NCI-H446 treated with DMSO at 0.1 percent for 48 hours (cell line): ENCODE measurements around the gene PRPF8.
"Not testable (repeated sequence)": the region's sequence is repeated elsewhere in the genome, so short reads cannot be mapped to it uniquely, and the experiment has no call there.

ENCODE experiments used
- DNase-seq: peaks from one replicate; lab custom pipeline; 2025; lab: John Stamatoyannopoulos, UW

Gene PRPF8

GRCh38 chr17:1684378-1685189 is at the start of gene PRPF8:
PRPF8 (minus strand) TSS chr17:1684867; CDS start chr17:1684571, 296 bp downstream.
- peak; percentile 90 for DNase-seq

GRCh38 chr17:1733759-1734158 is 49.1 kb upstream of the PRPF8 start:
- DNase-seq: no peak

- no peak for DNase-seq
Measured at GRCh38 chr17:1732833-1733321, 48.2 kb upstream of the PRPF8 start.

GRCh38 chr17:1732241-1732832 is 47.7 kb upstream of the PRPF8 start:
- no peak for DNase-seq

DNA sequence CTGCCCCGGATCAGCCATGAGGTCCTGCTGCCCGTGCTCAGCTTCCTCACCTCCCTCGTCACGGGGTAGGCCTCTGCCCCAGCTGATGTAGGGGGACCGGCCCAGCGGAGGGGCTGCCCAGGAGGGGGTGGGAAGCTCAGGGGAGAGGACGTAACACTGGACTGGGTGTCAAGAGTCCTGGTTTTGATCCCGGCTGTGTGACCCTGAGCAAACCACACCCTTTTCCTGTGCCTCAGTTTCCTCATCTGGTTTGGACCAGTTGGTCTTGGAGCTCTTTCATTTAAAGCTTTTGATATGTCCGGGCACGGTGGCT is 46.5 kb upstream of the PRPF8 start:
- no peak for DNase-seq

DNA sequence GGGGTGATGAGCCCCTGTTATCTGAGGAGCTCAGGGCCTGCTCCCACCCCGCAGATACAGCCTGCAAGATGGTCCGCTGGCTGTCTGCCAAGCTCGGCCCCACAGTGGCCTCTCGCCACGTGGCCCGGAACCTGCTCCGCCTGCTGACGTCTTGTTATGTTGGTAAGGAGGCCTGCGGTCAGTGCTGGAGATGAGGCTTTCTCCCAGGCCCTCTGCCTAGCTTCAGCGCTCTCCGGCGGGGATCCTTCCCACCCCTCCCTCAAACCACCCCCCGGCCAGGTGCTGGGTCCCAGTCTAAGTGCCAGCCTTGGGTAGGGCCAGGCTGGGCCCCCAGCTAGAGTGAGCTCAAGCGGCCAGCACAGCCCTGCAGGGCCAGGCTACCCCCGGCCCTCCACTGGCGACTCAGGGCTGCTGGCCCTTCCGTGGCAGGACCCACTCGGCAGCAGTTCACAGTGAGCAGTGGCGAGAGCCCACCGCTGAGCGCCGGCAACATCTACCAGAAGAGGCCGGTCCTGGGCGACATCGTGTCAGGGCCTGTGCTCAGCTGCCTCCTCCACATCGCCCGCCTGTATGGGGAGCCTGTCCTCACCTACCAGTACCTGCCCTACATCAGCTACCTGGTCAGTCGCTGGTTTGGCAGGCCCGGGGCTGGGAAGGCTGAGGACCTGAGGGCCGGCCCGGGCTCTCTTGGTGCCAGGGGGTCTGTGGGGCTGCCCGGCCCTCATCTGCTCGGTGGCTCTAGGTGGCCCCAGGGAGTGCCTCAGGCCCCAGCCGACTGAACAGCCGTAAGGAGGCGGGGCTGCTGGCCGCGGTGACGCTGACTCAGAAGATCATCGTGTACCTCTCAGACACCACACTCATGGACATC is 45.9 kb upstream of the PRPF8 start:
- DNase-seq: no peak

DNA sequence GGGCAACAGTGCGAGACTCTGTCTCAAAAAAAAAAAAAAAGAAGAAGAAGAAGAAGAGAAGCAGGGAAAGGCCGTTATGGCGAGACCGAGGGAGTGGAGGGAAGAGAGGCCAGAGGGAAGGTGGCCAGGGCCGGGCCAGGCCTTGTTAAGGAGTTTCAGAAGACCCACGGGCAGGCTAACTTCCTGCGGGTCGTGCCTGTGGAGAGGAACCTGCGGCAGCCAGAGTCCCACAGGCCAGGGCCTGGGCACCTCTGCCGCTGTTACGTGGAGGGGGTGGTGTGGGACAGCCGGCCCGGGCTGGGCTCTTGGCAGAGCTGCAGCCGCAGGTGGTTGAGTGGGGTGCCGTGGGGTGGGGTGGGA is 45.3 kb upstream of the PRPF8 start:
- DNase-seq: no peak

DNA sequence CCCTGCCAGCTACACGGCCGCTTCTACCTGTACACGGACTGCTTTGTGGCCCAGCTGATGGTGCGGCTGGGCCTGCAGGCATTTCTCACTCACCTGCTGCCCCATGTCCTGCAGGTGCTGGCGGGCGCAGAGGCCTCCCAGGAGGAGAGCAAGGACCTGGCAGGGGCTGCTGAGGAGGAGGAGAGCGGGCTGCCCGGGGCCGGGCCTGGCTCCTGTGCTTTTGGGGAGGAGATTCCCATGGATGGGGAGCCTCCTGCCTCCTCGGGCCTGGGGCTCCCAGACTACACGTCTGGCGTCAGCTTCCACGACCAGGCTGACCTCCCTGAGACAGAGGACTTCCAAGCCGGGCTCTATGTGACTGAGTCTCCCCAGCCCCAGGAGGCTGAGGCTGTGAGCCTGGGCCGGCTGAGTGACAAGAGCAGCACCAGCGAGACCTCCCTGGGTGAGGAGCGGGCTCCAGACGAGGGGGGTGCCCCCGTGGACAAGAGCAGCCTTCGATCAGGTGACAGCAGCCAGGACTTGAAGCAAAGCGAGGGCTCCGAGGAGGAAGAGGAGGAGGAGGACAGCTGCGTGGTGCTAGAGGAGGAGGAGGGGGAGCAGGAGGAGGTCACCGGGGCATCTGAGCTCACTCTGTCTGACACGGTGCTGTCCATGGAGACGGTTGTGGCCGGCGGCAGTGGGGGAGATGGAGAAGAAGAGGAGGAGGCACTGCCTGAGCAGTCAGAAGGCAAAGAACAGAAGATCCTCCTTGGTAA is 43.4 kb upstream of the PRPF8 start:
- DNase-seq: no peak

DNA sequence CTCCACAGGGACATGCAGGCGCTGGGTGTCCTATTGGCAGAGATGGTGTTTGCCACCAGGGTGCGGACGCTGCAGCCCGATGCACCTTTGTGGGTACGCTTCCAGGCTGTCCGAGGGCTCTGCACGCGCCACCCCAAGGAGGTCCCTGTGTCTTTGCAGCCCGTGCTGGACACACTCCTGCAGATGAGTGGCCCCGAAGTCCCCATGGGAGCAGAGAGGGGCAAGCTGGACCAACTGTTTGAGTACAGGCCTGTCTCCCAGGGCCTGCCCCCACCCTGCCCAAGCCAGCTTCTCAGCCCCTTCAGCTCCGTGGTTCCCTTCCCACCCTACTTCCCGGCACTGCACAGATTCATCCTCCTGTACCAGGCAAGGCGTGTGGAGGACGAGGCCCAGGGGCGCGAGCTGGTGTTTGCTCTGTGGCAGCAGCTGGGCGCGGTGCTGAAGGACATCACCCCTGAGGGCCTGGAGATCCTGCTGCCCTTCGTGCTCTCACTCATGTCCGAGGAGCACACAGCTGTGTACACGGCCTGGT is 42.7 kb upstream of the PRPF8 start:
- DNase-seq: no peak

GRCh38 chr17:1726626-1727257 is 42.1 kb upstream of the PRPF8 start:
- no peak for DNase-seq

GRCh38 chr17:1725642-1726511 is 41.2 kb upstream of the PRPF8 start:
- no peak for DNase-seq

GRCh38 chr17:1724869-1725641 is 40.4 kb upstream of the PRPF8 start:
- DNase-seq: no peak

DNA sequence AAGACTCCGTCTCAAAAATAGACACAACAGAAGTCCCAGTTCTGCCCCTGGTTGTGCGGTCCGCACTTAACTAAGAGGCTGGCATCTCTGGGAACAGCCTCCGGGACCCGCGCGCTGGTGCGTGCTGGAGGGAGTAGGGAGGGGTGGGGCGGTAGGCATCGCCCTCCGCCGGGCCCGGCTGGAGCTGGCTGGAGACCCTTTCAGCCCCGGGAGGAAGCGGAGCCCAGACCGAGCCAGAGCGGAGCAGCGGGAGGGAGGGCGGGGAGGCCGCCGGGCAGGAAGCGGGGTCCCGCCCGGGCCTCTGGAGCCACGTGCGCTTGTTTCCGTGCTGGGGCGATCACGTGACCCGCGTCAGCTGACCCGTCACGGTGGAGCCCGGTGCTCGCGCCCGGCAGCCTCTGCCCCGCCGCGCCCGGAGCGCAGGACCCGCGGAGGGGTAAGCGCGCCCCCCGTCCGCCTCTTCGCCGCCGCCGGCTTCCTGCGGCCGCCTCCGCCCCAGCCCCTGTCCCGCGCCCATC is 39.7 kb upstream of the PRPF8 start, which contains the start of gene WDR81:
Gene WDR81 (plus strand): TSS at position 354 of the 518 bp plus-strand sequence. CDS start 256 bp downstream, outside the sequence.
- peak; percentile 37 for DNase-seq

DNA sequence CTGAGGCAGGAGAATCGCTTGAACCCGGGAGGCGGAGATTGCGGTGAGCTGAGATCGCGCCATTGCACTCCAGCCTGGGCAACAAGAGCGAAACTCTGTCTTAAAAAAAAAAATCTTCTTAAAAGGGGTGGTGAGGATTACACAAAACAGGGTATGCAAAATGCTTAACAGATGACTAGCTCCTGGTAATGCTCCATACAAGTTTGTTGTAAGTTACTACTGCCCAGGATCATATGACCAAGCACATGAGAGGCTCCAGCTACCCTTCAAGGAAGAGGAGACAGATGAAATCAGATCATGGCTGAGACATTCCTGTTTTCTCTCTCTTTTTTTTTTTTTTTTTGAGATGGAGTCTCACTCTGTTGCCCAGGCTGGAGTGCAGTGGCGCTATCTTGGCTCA is 37.4 kb upstream of the PRPF8 start:
- DNase-seq: not testable (repeated sequence)

DNA sequence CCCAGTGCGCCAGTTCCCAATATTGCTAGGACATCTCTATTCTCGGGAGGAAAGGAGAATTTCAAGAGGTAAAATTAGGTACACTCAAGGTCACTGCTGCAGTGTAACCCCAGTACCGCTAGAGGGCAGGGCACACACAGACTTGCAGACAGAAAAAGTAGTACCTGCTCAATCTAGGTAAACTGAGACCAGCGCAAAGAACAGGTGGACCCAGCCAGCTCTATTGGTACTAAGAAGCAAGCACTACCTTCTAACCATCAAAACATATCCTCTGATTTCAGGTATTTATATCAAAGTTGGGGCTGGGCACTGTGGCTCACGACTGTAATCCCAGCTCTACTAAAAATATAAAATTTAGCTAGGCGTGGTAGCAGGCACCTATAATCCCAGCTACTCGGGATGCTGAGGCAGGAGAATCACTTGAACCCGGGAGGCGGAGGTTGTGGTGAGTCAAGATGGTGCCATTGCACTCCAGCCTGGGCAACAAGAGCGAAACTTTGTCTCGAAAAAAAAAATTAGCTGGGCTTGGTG is 36.3 kb upstream of the PRPF8 start:
- no peak for DNase-seq

- no peak for DNase-seq
Measured at GRCh38 chr17:1718362-1719165, 33.9 kb upstream of the PRPF8 start.

- peak; percentile 93 for DNase-seq
Measured at GRCh38 chr17:1716912-1717695, 32.4 kb upstream of the PRPF8 start.
